ENCODE data around the gene RBM7.

DNA sequence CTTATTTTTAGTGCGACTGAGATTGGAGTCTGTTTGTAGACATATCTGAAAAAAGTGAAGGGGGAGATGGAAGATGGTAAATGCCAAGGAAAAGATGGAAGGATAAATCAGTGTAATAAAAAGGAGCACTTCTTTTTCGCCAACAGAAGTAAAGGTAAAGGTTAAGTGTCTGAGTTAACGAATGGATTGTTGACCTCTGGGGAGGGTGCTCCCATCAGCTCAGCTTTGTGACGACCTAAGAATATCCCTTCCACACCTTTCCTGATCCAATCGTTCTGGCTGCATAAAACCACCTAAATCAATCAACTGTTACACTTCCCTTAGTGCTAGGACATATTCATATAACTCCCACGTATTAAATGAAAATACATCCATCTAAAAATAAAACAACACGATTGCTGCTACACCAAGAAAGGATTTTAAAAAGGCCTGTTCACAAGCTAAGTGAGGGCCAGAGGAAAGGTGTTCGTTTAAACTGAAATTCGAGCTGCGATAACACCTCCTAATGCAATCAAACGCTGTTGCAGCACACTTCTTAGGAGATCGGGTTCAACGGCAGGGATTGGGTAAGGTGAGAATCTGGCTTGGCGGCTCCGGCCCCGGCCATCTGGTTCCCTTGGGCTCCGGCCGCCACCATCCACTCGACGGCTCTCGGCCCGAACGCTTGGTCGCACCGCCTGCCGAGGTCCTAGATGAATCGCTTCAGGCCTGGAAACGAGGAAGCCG lies 813 bp upstream of the RBM7 start:
- TF ChIP-seq POLR2A (IDR thresholded peaks at IDR 0.05; ENCODE audit: low read length): no peak
- no peak for TF ChIP-seq GATA1 (IDR thresholded peaks at IDR 0.05; ENCODE audit: low read depth, low read length)
